Iris pigment epithelial cell (primary cell): ENCODE results near the gene RAD9A.

ENCODE experiments used
- DNase-seq: peaks from one replicate; pipeline ENCODE4 v3.0.0-alpha.2; 2011; ENCODE audit warnings: low read depth

Gene RAD9A

DNA sequence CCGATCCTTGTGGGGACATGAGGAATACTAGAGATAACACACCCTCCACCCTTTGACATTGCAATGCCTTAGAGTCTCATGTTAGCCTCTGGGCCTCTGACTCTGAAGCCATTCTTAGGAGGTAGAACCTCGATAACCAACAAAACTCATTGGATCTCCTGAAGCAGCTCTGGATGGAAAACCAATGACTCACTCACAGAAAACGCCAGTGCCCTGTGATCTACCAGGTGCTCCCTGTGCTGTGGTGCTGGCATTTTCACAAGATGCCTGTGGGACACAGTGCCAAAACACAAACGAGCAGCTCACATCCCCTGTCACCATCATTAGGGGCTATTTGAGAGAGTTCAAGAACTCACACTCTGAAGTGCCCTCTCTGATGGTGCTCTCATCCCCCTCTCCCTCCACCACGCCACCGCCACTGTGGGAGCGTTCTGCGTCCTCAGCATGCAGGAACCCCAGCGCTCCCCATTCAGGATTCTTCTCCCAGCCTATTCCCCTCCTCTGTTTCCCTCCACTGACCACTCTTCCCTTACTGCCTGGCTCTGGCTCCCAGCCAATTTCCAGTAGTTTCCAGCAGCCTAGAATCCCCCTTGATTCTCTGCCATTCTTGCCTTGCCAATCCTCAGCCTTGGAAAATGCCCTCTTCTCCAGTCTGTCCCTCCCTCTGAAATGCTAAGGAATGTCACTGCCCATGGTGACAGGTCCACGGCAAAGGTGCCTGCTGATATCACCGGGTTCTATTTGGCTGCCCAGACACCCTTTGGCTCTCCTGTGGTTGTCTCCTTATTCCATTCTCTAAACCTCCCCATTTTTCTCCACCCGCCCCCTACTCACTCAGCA, 33.7 kb upstream of the RAD9A start:
- DNase-seq: peak; percentile 66

DNA sequence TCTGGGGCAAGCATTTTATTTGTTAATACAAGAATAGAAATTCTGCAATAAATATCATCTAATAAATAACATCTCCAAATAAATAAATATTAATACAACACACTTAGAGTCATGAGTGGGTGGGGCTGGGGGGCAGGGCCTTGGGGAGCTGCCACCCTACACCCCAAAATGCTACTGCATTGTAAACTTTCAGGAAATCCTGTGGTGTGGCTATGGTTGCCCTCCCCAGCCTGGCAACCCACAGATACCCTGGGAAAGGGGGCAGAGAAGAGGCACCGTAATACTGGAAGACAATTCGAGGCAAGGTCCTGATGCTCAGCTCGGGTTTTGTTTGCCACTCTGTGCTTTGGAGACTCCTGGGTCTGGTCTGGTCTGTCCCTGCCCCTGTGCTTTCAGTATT, 27.6 kb upstream of the RAD9A start:
- no peak for DNase-seq

DNA sequence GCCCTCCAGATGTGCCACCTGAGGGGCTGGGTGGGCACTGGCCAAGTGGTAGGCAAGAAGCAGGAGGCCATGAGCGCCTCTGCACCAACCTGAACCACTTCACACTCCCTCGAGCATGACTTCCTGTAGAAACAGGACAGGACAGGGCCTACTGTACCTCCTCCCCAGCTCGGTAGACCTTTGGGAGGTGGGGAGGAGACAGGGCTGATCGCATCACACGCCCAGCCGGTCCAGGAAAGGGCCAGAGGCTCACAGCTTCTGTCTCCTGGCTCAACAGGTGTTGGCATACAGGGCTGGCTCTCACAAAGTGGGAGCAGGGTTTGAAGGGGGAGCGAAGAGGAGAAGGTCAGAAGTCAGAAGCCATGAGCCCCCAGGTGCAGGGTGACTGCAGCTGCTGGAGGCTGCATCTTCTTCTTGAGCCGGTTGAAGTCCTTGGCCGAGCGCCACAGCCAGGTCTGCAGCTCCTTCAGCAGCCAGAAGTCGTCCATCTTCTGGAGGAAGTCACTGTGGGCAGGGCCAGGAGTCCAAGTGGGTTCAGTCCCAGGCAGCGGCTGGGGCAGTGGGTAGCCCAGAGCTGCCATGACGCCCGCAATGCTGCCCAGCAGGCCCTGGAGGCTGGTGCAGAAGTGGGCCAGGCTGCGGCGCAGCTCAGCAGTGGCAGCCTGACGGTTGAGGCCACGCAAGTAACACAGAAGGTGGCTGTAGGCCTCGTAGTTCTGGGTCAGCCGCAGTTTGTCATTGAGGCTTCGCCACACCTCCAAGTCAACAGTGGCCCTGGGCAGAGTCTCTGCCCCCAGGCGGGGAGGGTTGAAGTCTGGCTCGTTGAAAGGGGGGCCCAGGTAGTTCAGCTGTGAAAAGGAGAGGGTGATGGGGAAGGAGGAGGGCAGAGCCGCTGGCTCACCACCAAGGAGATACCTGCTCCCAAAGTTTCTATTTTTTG, 26.7 kb upstream of the RAD9A start:
- no peak for DNase-seq

DNA sequence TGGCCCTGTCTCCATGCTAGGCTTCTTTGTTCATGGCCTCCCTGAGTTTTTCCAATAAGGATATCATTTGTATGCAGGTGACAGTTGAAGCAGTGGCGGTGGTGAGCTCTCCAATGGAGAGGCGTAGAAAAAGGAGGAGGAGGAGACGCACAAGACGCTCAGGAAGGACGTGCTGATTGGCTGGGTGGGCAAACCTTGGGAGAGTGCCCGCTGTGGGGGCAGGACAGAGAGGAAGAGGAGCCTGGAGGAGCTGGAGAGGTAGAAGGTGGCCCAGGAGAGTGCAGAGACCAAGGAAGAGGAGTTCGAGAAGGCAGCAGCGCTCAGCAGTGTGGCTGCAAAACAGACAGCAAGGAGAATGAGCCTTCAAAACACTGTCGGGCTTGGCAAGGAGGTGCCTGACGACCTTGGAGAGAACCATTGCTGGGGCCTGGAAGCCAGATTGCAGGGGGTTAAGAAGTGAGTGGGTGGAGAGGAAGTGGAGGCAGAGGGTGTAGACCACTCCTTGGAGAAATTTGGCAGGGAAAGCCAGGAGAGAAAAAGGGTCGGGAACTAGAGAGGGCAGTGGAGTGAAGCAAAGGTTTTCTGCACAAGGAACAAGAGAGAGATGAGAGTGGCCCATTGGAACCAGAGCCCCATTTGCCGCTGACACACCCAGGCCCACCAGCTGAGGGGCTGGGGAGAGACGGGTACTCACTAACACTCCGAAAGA, 25.9 kb upstream of the RAD9A start:
- DNase-seq: no peak

DNA sequence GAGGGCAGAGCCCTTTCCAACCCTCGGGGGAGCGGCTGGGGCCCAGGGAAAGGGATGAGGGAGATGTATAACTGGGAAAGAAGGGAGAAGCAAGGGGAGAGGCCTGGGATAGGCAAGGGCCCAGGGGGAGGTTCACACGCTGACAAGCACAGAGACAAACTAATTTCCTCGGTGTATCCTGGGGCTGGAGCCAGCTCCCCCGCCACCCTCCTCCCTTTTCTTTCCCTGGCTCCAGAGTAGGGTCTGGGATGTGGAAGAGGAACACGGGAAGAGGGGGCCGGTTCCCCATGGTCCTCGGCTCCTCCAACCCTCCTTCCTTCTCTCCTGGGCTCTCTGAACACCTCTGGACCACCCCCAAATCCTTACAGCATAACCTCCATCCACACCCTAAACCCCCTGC, 25.2 kb upstream of the RAD9A start:
- DNase-seq: no peak

DNA sequence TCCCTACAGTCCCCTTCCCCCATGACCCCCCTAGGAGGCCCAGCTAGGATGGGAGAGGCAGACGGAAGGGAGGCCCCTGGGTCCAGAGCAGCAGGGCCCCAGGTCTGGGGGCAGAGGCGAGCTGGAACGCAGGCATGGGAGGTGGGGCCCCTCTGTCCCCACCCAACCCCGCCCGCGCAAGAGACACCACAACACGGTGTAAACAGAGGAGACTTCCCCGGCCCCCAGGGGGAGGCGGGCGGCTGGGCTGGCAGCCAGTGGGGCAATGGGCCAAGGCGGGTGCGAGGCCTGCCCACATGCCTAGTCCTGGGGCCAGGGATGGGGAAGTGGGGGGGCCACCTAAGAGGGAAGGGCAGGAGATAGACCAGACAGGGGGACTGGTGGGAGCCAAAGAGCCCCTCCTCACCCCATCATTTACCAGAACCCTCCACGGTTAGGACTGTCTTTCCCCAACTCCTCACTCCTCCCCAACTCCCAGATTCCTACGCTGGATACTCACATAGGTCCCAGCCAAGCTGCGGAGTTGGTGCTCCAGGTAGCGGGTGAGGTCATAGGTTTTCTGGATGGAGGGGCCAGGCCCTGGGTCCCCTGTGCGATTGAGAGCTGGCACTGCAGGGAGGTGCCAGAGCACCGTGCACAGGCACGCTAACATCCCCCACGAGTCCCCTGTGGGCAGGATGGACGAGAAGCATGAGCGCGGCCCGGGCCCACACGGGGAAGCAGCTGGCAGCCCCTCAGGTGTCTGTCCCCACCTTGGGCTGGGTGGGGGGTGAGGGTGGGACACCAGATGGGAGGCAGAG, 24.6 kb upstream of the RAD9A start:
- DNase-seq: no peak

DNA sequence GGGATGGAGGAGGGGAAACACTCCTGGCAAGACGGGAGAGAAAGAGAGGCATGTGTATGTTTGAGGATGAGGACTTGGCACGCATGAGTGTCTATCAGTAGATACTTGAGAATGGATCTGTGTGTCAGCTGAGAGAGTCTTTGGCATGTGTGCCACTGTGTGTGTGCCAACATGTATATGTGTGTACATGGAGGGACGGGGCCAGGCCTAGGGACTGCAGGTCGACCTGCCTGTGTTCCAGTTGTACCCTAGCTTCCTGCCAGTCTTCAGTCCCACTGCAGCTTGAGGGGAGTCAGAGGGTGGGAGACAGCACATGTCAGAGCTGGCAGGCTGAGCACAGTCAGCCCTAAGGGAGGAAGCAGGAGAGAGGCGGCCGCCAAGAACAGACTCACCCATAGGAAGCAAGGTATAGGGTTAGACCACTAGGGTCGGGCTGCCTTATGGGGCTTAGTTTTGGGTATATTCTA, 24.0 kb upstream of the RAD9A start:
- DNase-seq: no peak

DNA sequence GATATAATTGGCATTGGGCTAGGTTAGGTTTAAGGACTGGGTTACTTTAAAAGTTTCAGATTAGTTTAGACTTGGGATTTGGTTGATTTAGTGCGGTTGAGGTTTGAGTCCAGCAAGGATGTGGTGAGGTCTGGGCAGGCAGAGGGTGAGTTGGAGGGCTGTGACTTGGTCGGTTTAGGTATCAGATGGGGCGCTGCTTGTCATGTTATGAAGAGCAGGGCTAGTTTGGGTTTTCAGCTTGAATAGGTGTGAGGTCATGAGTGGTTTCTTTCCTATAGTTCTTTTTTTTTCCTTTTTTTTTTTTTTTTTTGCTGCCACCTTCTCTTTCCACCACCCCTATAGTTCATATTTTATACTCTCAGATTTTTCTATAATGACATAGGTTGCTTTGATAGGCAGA, 23.2 kb upstream of the RAD9A start:
- DNase-seq: no peak

DNA sequence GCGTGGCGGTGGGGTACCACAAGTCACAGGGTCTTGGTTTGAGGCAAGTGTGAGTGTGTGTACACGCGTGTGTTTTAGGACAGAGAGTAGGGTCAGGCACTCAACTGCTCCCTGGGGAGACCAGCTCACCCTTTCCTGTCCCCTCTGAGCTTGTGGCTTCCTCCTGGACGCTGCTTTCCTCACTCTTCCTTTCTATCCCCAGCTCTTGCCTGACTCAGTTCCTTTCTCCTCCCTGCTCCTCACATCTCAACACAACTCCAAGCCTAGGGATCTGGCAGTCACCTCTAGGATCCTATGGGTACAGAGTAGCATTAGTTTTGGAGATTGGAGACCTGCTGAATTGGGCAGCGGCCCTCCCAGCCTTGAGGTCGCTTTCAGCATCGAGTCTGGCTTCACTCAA, 22.5 kb upstream of the RAD9A start:
- no peak for DNase-seq

DNA sequence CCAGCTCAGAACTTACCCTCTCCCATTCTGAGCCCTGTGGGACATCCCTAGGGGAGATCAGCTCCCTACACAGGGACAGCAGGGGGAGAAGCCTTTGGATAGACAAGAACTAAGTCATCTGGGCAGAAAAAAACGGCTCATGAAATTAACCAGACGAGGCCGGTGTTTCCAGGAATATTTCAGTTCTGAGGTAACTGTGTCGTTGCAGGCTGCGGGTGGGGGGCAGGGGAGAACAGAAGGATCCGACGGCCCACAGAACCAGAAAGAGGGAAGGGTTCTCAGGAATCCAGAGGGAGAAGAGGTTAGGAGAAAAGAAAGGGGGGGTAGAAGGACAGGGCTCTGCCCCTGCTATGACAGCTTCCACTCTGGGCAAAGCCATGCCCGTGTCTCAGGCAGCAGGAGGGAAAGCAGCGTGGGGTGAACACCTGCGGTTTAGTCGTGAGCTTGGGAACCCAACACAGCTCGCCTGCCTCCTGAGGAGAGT, 21.9 kb upstream of the RAD9A start:
- peak; percentile 56 for DNase-seq

DNA sequence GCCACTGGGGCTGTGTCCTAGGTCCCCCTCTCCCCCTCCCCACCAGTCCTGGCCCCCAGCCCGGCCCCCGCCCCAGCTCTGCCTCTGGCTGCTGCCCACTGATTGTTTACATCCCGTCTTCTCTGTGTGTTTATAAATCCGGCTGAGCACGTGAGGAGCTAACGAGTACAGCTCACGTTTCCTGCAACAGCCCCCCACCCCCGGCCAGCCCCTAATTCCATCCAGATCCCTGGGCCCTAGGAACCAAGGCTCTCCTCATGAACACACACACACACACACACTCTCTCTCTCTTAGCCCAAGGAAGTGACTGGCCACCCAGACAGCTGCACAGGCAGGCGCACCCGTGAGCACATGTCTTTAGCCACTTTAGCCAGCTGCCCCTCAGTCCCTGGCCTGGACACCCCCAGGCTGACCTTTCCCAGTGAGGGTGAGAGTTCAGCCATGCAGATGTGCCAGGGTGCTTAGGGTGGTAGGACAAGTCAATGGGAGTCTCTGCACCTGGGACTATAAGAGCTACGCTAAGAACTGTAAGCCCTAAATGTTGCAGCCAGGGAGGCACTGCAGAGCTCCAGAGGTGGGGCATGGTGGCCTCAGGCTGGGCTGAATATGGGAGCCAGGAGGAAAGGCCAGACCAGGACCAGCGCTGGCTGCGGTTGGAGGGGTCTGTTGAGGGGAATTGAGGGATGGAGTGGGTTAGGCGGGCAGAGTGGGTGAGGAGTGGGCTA, 21.3 kb upstream of the RAD9A start:
- DNase-seq: peak; percentile 59

DNA sequence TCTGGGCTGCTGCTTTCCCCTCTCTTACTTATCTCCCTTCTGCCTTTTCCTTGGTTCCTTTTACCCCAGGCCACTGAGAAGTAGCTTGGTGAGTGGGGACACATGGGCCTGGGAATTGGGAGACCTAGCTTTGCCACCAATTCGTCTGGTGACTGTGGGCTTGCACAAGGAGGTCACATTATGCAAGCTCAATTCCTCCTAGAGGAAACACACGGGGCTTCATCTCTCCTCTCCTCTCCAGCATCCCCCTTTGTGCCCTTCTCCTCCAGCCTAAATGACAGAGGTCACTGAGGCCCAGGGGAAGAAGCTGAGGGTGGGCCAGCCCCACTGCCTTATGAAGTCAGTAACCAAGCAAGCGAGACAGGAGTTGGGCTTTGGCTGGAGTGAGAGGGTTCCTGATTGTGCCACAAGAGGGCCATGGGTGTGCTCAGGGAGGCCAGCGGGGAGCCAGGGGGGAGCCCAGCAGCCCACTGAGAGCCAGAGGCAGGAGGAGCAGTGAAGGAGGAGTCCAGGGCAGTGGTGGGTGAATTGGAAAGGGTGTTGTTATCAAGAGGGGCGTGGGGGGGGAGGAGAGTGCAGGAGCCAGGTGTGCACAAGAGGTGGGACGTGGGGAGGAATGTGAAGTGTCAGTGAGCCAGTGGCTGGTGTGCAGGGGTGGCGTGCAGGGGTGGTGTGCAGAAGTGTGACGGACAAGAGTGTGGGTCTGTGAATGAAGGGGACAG, 20.4 kb upstream of the RAD9A start:
- DNase-seq: peak; percentile 65

DNA sequence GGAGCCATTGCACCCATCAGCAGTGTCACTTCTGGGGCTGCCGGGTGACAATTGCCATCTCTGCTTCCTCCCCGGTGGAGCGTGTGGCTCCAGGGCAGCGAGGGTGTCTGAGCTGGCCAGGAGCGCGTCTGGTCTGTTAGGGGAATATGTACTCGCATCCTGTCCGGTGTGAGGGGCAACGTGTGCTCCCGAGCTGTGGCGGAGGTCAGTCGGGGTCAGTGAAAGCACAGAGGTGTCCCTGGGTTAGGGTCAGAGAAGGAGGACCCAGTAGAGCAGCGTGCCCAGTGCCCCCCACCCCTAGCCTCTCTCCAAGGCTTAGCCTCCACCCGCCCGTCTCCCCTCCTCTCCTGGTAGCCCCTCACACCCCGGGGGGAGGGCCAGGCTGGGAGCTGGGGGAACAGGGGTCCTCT, 19.9 kb upstream of the RAD9A start:
- no peak for DNase-seq

DNA sequence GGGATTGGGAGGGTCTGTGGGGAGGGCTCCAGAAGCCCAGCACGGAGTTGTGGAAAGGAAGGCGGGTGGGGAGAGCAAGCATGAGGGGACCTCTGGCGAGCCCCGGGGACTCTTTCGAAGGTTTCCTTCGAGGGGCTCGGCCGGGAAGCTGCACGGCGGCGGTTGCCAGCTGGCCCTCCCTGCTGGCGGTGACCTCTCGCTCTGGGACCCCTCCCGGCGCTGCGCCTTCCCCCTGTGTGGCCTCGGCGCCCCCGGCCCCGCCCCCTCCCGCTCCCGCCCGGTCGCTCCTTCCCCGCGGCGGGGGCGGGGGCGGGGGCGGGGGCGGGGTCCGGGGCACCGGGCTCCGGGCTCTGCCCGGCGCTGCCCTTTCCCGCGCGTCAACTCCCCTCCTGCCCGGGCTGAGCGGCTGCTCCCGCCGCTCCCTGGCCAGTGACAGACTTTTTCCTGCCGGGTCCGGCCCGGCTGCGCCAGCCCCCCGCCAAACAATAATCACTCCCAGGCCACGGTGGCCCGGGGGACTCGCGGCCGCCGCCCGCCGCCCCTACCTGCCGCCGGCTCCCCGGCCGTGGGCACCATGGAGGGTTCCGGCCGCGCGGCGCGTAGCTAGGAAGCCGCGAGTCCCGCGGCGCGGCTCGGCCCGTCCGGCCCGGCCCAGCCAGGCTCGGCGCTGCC, 19.3 kb upstream of the RAD9A start:
- no peak for DNase-seq

DNA sequence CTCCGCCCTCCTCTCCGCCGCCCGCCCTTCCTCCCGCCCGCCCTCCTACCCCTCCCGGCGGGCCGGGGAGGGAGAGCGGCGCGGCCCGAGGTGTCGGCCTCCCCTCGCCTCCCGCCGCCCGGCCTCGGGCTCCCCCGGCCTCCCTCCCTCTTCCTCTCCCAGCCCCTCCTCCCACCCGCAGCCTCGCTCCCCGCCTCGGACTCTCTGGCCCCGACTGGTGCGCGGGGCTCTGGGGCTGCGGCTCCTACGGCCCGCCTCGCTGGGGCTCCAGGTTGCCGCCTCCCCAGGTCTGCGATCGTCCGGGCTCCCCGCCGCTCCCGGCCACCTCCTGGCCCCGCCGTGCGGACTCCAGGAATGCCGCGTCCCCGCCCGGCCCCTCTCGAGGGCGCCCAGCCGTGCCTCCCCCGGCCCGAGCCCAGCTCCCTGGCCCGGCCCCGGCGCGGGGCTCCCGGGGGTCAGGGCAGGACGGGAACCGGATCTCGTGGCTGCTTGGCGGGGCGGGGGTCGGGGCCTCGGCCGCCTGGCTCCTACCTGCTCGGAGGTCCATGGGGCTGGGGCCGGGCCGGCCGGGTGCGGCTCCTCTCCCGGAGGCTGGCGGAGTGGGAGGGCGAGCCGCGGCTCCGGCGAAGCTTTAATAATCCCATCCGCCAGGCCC, 18.7 kb upstream of the RAD9A start, which contains the start of gene CLCF1:
TSS of gene CLCF1 (minus strand) at position 606 of the 655 bp plus-strand sequence. CDS start at position 547, 59 bp downstream.
- DNase-seq: peak; percentile 67

DNA sequence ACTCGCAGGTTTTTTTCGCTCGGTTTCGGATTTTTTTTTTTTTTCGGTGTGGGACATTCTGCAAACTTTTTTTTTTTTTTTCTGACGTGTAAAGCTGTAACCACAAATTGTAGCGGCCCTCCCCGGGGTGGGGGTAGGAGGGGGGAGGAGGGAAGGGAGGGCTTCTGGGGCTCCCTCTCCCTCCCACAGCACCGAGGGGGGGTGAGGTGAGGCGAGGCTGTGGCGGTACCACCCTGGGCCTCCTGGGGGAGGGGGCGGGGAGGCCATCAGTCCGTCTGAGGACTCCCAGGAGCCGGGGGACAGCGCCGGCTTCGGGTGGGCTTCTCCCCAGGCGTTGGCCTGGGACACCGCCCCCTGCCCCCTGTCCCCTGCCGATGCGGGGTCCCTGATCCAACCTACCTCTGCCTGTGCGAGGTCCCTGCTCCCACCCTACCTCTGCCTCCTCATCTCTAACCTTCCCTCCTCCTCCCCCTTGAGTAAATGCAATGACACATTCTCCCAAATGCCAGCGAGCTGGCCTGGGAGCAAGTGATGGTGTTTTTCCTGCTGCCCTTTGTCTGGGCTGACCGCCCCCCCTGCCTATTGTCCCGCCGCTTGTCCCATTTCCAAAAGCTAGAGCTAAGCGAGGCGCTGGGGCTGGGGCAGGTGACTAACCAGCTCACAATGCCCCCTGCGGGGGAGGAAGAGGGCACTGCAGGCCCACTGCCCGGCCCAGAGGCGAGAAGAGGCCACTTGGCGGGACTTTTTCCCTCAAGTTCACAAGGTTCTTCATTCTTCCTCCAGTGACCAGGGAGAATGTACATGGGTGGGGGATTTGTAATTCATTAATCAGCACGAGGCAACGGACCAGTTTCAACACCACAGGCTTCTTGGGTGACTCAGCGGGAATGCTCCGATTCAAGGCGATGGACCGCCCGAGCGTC, 17.9 kb upstream of the RAD9A start:
- DNase-seq: peak; percentile 97

DNA sequence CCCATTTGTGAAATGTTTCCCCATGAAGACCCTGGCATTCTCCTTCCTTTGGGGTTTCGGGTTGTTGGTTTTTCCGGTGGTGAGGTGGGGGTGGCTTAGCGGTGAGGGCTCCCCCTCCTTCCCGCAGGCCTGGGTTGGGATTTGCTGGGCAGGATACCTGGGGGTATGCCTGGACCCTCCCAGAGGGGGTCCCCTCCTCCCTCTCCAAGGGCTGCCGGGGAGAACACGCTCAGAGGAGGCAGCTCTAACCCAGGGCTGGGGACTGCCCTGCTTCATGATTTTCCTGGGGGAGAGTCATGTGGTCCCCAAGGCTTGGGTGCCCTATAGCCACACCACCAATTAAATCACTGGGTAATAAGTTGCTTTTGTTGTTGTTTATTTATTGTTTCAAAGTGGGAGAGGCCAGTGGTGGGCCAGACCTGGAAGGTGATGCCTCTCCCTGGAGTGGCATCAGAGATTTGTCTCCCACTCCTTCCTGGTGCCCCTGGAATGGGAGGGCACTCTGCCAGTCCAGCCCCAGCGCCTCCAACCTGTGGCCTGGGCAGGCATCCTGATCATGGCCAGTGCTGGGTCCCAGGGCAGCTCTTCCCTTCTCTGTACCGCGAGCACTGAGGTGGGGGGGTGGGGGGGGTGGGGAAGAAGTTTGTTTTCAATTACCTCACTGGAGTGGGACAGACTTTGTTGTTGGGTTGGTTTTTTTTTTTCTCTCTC, 17.1 kb upstream of the RAD9A start:
- DNase-seq: no peak
